HL-60 (cell line): ENCODE measurements around the gene ABCA1.
"Not testable (repeated sequence)": the region's sequence is repeated elsewhere in the genome, so short reads cannot be mapped to it uniquely, and the experiment has no call there.

Source experiments
- DNase-seq, 2 experiments: peaks; one replicate each; pipeline ENCODE4 v3.0.0-alpha.2; 2010 to 2020; ENCODE audit warnings: low read depth in 1 of 2, low spot score in 1 of 2
- H3K27ac ChIP-seq: fragments of 250-450 bp; sonication (Bioruptor Pico); replicated peaks from 2 replicates; pipeline ENCODE4 v1.5.1; 2020; ENCODE audit warnings: mild to moderate bottlenecking, moderate library complexity
- H3K27me3 ChIP-seq: fragments of 250-450 bp; sonication (Bioruptor Pico); 2 replicates; pipeline ENCODE4 v1.5.1; 2021; ENCODE audit warnings: mild to moderate bottlenecking, moderate library complexity; ENCODE audit not compliant: insufficient read depth, poor library complexity, severe bottlenecking
- H3K4me3 ChIP-seq: replicated peaks from 2 replicates; pipeline ENCODE4 v1.5.1; 2011; ENCODE audit warnings: mild to moderate bottlenecking, control low read depth, low read length; ENCODE audit not compliant: insufficient read depth
- GABPA ChIP-seq: IDR thresholded peaks from 2 replicates; pipeline ENCODE4 v1.6.1; 2012; ENCODE audit warnings: low read depth
- POLR2AphosphoS5 ChIP-seq: IDR thresholded peaks from 2 replicates; pipeline ENCODE4 v1.6.1; 2012; ENCODE audit warnings: low read depth
- SPI1 ChIP-seq: IDR thresholded peaks from 2 replicates; pipeline ENCODE4 v1.6.1; 2012; ENCODE audit warnings: low read depth, mild to moderate bottlenecking, borderline replicate concordance
- TF ChIP-seq, protein P1 (sequence below): IDR thresholded peaks from one replicate; pipeline ENCODE4 v1.5.1; 2011; ENCODE audit warnings: low read length, control low read depth, inconsistent platforms; ENCODE audit not compliant: insufficient read depth
- TF ChIP-seq, protein P2 (sequence below): IDR thresholded peaks from 2 replicates; pipeline ENCODE4 v1.6.1; 2012; ENCODE audit warnings: low read depth; ENCODE audit not compliant: insufficient replicate concordance

The ABCA1 gene

DNA sequence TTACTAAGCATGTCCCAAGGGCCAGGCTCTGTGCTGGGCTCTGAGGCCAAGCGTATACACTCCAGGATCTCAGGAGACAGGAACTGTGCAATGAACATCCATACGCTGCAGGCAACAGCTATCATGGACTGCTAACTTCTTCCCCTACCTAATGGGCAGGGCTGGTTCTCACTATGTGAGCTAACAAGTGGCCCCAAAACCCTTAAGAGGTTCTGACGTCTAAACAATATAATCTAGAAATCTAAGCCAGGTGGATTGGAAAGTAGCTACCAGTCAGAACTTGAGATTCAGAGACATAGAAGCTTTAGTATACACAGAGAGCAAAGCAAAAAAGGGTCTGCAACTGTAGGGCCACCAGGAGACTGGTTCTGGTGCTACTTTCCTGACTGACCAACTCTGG, 27.6 kb downstream of the ABCA1 start:
- Histone ChIP-seq H3K27me3 (no peaks in the 10 kb centered on the region), H3K27ac (no peak overlapping the region), H3K4me3 (no peak overlapping the region)
- TF ChIP-seq POLR2AphosphoS5 (no peak), GABPA (no peak), SPI1 (no peak)
- TF ChIP-seq, protein P1, sequence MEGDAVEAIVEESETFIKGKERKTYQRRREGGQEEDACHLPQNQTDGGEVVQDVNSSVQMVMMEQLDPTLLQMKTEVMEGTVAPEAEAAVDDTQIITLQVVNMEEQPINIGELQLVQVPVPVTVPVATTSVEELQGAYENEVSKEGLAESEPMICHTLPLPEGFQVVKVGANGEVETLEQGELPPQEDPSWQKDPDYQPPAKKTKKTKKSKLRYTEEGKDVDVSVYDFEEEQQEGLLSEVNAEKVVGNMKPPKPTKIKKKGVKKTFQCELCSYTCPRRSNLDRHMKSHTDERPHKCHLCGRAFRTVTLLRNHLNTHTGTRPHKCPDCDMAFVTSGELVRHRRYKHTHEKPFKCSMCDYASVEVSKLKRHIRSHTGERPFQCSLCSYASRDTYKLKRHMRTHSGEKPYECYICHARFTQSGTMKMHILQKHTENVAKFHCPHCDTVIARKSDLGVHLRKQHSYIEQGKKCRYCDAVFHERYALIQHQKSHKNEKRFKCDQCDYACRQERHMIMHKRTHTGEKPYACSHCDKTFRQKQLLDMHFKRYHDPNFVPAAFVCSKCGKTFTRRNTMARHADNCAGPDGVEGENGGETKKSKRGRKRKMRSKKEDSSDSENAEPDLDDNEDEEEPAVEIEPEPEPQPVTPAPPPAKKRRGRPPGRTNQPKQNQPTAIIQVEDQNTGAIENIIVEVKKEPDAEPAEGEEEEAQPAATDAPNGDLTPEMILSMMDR = no peak
- TF ChIP-seq, protein P2, sequence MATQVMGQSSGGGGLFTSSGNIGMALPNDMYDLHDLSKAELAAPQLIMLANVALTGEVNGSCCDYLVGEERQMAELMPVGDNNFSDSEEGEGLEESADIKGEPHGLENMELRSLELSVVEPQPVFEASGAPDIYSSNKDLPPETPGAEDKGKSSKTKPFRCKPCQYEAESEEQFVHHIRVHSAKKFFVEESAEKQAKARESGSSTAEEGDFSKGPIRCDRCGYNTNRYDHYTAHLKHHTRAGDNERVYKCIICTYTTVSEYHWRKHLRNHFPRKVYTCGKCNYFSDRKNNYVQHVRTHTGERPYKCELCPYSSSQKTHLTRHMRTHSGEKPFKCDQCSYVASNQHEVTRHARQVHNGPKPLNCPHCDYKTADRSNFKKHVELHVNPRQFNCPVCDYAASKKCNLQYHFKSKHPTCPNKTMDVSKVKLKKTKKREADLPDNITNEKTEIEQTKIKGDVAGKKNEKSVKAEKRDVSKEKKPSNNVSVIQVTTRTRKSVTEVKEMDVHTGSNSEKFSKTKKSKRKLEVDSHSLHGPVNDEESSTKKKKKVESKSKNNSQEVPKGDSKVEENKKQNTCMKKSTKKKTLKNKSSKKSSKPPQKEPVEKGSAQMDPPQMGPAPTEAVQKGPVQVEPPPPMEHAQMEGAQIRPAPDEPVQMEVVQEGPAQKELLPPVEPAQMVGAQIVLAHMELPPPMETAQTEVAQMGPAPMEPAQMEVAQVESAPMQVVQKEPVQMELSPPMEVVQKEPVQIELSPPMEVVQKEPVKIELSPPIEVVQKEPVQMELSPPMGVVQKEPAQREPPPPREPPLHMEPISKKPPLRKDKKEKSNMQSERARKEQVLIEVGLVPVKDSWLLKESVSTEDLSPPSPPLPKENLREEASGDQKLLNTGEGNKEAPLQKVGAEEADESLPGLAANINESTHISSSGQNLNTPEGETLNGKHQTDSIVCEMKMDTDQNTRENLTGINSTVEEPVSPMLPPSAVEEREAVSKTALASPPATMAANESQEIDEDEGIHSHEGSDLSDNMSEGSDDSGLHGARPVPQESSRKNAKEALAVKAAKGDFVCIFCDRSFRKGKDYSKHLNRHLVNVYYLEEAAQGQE = no peak
- DNase-seq = no peak

DNA sequence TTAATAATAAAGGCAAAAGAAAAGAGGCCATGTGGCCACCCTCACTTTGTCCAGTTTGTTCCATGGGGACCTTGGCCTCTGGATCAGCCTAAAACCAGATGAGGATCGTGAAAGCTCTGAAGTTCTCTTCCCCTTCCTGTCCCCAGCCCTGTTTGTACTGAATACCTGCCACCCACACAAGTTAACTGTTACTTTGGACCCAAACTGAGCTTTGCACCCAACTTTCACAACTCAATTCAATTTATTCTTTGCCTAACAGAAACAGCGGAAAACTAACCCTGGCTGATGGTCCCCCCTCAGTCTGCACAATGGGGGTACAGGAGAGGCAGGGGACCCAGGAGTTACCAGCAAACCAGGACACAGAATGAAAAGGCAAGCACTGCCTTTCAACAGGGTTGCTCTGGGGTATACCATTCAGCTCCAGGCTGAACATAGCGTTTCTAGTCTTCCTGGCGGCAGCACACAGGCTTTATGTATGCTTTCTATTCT, 28.2 kb downstream of the ABCA1 start:
- no peak for DNase-seq
- TF ChIP-seq SPI1 (no peak), POLR2AphosphoS5 (no peak), GABPA (no peak)
- TF ChIP-seq, protein P1 = no peak
- TF ChIP-seq, protein P2 = no peak
- Histone ChIP-seq H3K27ac (no peak overlapping the region), H3K27me3 (no peaks in the 10 kb centered on the region), H3K4me3 (no peak overlapping the region)

DNA sequence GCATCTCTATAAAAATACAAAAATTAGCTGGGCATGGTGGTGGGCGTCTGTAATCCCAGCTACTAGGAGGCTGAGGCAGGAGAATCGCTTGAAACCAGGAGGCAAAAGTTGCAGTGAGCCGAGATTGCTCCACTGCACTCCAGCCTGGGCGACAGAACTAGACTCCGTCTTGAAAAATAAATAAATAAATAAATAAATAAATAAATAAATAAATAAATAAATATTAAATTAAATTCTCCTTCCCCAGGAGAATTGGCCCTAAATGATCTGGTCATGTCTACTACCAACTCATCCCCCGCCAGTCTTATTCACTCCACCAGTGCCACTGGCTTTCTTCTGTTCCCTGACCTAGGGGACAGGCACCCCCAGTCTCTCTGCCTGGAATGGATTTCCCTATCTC, 29.6 kb downstream of the ABCA1 start:
- H3K27me3 ChIP-seq, H3K4me3 ChIP-seq, H3K27ac ChIP-seq, DNase-seq: not testable (repeated sequence)

DNA sequence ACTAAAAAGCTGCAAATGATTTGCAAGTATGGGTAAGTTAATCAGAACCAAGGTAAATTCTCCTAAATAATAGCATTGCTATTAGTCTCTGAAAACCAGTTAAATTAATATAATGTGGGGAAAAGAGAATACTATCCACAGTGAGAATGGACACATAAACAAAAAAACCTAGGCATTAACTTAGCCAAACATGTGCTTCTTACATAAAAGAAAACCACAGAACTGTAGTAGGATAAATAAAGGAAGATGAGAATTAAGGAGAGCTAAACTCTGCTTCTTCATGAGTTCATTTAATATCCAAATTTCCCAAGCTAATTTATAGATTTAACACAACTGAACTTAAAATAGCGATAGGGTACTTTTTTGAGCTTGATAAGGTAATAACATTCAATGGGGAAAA, 31.8 kb downstream of the ABCA1 start:
- H3K27me3 ChIP-seq = no peaks in the 10 kb centered on the region

More for the DNA sequence above, 31.8 kb downstream of the ABCA1 start:
- no peak overlapping the region for H3K4me3 ChIP-seq
- no peak for TF ChIP-seq GABPA
- no peak for TF ChIP-seq POLR2AphosphoS5
- TF ChIP-seq, protein P1 = no peak
- no peak for TF ChIP-seq SPI1
- TF ChIP-seq, protein P2 = no peak
- DNase-seq = no peak
- no peak overlapping the region for H3K27ac ChIP-seq
